HAP-1 (cell line): Measurements from ENCODE around the gene TMEM150B.

Source experiments
- DNase-seq, 2 experiments: peaks; one replicate each; pipeline ENCODE4 v3.0.0-alpha.2; 2016 to 2020; ENCODE audit warnings: low spot score in 2 of 2
- H3K27me3 ChIP-seq: fragments of 250-450 bp; sonication (Bioruptor Pico); 2 replicates; pipeline ENCODE4 v1.5.1; 2020; ENCODE audit warnings: low read depth, mild to moderate bottlenecking, moderate library complexity
- H3K36me3 ChIP-seq: fragments of 250-450 bp; sonication (Bioruptor Pico); replicated peaks from 2 replicates; pipeline ENCODE4 v1.5.1; 2020; ENCODE audit warnings: mild to moderate bottlenecking
- H3K4me1 ChIP-seq: fragments of 250-450 bp; sonication (Bioruptor Pico); 2 replicates; pipeline ENCODE4 v1.5.1; 2020; ENCODE audit warnings: mild to moderate bottlenecking
- H3K4me3 ChIP-seq: fragments of 250-450 bp; sonication (Bioruptor Pico); 2 replicates; pipeline ENCODE4 v1.5.1; 2020; ENCODE audit warnings: mild to moderate bottlenecking, moderate library complexity
- H3K9me3 ChIP-seq: fragments of 250-450 bp; sonication (Bioruptor Pico); 2 replicates; pipeline ENCODE4 v1.5.1; 2020; ENCODE audit warnings: mild to moderate bottlenecking, moderate library complexity
- in situ Hi-C: fragments of 300-500 bp; cut with MboI; formaldehyde crosslinking; loops from 3 replicates; pipeline ENCODE4 v1.14.3; 2020; ENCODE audit warnings: low sequenced_read_pairs, inconsistent platforms, mixed read lengths

Gene TMEM150B

DNA sequence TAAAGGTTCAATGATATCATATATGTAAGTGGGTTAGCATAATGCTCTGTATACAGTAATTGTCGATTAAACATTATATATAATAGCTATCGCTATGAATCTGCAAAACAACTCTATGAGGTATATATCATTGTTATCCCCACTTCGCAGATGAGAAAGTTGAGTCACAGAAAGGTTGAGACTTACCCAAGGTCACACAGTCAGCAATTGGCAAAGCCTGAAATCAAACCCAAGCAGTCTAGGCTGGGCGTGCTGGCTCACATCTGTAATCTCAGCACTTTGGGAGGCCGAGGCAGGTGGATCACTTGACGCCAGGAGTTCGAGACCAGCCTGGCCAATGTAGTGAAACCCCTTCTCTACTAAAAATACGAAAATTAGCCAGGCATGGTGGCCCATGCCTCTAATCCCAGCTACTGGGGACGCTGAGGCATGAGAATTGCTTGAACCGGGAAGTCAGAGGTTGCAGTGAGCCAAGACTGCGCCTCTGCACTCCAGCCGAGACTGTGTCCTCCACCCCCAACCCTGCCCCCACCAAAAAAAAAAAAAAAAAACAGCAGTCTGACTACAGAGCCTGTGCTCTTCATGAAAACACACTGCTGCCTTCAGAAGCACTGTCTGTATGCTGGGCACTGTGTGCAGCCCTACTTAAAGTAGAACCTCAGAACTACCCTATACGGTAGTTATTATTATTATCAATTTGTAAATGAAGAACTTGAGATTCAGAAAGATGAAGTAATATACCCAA, 46.6 kb downstream of the TMEM150B start:
- no peaks in the 10 kb centered on the region for H3K9me3 ChIP-seq
- in situ Hi-C loops = no loop called here
- peaks cover 4% of the 10 kb centered on the region for H3K4me1 ChIP-seq
- no peaks in the 10 kb centered on the region for H3K27me3 ChIP-seq
- DNase-seq = no peak
- H3K4me3 ChIP-seq = no peak overlapping the region; the same call in 1 of the 2 replicates
- peaks cover 5% of the 10 kb centered on the region; the same call in 1 of the 2 replicates for H3K36me3 ChIP-seq

DNA sequence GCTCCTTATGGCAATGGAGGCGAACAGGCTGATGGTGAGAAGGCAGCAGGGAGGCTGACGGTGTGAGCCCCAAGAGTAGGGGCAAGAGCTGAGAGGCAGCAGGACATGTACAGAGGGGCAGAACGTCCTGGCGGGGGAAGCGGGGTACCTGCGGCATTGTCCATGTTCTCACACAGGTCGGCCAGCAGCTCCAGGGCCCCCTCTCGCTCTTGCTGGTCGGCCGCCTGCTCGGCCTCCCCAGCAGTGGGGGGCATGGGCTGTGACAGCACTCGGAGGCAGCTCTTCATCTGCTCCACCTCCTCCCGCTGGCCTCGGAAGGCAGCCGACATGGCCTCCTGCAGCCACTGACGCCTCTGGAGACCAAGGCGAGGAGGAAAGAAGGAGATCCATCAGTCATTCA, 47.6 kb downstream of the TMEM150B start:
- no peaks in the 10 kb centered on the region for H3K27me3 ChIP-seq
- peaks cover 4% of the 10 kb centered on the region for H3K4me1 ChIP-seq
- in situ Hi-C loops = no loop called here
- H3K9me3 ChIP-seq = no peaks in the 10 kb centered on the region
- no peak overlapping the region for H3K4me3 ChIP-seq
- DNase-seq = no peak
- H3K36me3 ChIP-seq = peaks cover 5% of the 10 kb centered on the region; the same call in 1 of the 2 replicates

DNA sequence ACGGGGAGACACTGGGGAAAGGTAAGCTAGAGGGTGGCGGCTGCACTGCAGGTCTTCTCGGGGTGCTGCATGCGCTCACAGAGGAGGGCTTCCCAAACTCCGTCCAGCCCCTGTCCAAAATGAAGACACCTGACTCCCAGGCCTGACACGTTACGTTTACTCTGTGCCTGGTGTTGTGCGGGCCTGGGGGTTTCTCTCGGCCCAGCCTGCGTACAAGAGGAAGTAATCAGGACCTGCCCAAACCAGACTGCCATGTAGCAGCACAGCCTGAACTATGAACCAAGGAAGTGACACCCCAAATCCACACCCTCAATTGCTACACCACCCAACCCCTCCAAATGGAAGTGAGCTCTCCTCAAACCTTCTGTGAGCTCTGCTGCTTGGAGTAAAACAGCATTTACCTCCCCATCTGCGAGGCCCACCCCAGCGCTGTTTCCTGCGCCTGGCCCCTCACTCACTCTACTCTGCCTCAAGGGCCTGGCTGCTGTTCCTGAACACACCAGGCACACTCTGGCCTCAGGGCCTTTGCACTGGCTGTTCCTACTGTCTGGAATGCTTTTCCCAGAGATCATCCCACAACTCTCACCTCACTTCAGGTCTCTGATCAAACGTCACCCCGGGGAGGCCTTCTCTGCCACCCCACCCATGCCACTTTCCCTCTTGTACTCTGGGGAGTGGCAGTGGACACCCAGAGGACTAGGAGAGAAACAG, 48.3 kb downstream of the TMEM150B start:
- H3K4me1 ChIP-seq = peaks cover 4% of the 10 kb centered on the region
- in situ Hi-C loops = no loop called here
- peaks cover 5% of the 10 kb centered on the region; the same call in 1 of the 2 replicates for H3K36me3 ChIP-seq
- H3K9me3 ChIP-seq = no peaks in the 10 kb centered on the region
- no peaks in the 10 kb centered on the region for H3K27me3 ChIP-seq
- DNase-seq = no peak
- H3K4me3 ChIP-seq = no peak overlapping the region

GRCh38 chr19:55275851-55276719, 49.1 kb downstream of the TMEM150B start:
- H3K4me3 ChIP-seq = no peak overlapping the region
- in situ Hi-C loops = no loop called here
- H3K9me3 ChIP-seq = no peaks in the 10 kb centered on the region
- no peaks in the 10 kb centered on the region for H3K27me3 ChIP-seq
- H3K36me3 ChIP-seq = peaks cover 5% of the 10 kb centered on the region; the same call in 1 of the 2 replicates
- peaks cover 4% of the 10 kb centered on the region for H3K4me1 ChIP-seq
- no peak for DNase-seq

GRCh38 chr19:55273978-55274707, 51.0 kb downstream of the TMEM150B start:
- no peaks in the 10 kb centered on the region for H3K27me3 ChIP-seq
- peaks cover 5% of the 10 kb centered on the region; the same call in 1 of the 2 replicates for H3K36me3 ChIP-seq
- in situ Hi-C loops = no loop called here
- DNase-seq = no peak
- no peaks in the 10 kb centered on the region for H3K9me3 ChIP-seq
- no peak overlapping the region for H3K4me3 ChIP-seq
- no peaks in the 10 kb centered on the region; the same call in 1 of the 2 replicates for H3K4me1 ChIP-seq

GRCh38 chr19:55272142-55272541, 53.0 kb downstream of the TMEM150B start:
- no peaks in the 10 kb centered on the region for H3K27me3 ChIP-seq
- DNase-seq = no peak
- no peaks in the 10 kb centered on the region for H3K4me1 ChIP-seq
- no peak overlapping the region for H3K4me3 ChIP-seq
- no peaks in the 10 kb centered on the region for H3K9me3 ChIP-seq
- in situ Hi-C loops = no loop called here
- peaks cover under 1% of the 10 kb centered on the region; the same call in 1 of the 2 replicates for H3K36me3 ChIP-seq

DNA sequence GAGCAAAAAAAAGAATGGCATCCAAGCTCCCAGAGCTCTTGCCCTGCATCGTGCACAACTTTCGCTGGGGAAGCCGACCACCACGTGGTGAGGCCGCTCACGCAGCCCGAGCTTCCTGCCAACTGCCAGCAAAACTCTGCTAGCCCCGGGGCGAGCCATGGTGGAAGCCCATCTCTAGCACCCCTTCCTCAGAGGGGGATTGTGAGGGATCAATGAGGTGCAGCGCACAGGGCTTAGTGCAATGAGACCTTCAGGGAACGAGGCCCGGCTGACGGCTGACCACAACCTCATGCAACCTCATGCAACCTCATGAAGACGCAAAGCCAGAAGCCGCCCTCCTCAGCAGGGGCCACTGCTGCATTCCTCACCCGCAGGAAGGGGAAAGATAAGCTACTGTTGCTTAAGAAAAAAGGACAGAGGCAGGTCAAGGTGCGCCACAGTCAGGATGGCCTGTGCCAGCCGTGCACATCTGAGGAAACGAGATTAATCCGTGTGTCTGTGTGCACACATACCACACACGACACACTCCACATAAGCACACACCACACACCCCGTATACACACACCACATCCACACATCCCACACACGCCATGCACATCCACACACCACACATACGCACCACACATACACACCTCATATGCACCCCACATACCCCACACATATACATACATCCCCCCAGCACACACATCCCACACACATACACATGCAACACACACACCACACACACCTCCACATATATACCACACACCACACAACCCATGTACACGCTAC, 54.8 kb downstream of the TMEM150B start:
- no peaks in the 10 kb centered on the region for H3K27me3 ChIP-seq
- H3K36me3 ChIP-seq = no peaks in the 10 kb centered on the region; the same call in 1 of the 2 replicates
- DNase-seq = no peak
- H3K4me1 ChIP-seq = no peaks in the 10 kb centered on the region
- in situ Hi-C loops = no loop called here
- no peak overlapping the region for H3K4me3 ChIP-seq
- H3K9me3 ChIP-seq = no peaks in the 10 kb centered on the region

DNA sequence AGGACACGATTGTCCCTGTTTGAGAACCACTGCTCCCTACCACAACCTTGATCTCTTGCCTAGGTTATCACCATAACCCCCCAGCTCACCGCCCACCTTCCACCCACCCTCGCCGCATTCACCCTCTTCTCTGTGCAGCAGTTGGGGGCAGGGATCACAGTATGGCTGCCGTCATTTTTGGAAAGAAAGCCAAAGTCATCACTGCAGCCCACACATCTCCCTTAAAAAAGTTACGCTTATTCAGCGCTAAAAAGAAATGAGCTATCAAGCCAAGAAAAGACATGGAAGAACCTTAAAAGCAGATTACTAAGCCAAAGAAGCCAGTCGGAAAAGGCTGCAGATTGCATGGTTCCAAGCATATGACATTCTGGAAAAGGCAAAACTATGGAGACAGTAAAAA, 55.8 kb downstream of the TMEM150B start:
- H3K27me3 ChIP-seq = no peaks in the 10 kb centered on the region
- no peaks in the 10 kb centered on the region for H3K4me1 ChIP-seq
- no peak overlapping the region for H3K4me3 ChIP-seq
- in situ Hi-C loops = no loop called here
- no peak for DNase-seq
- H3K36me3 ChIP-seq = no peaks in the 10 kb centered on the region; the same call in 1 of the 2 replicates
- H3K9me3 ChIP-seq = no peaks in the 10 kb centered on the region

GRCh38 chr19:55266840-55267239, 58.3 kb downstream of the TMEM150B start:
- H3K27me3 ChIP-seq = no peaks in the 10 kb centered on the region
- in situ Hi-C loops = no loop called here
- H3K36me3 ChIP-seq = no peaks in the 10 kb centered on the region; the same call in 1 of the 2 replicates
- DNase-seq = no peak
- H3K4me1 ChIP-seq = no peaks in the 10 kb centered on the region
- no peaks in the 10 kb centered on the region for H3K9me3 ChIP-seq
- no peak overlapping the region for H3K4me3 ChIP-seq

DNA sequence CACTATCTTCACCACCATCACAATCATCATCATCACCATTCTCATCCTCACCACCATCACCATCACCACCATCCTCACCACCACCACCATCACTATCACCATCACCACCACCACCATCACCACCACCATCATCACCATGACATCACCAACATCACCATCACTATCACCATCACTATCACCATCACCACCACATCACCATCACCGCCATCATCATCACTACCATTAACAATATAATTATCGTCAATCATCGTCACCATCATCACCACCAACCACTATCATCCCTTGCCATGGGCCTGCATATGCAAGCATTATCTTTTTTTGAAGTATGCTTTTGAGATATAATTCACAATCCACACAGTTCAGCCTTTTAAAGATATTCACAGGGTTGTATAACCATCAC, 58.7 kb downstream of the TMEM150B start:
- Histone ChIP-seq H3K27me3 (no peaks in the 10 kb centered on the region), H3K9me3 (no peaks in the 10 kb centered on the region), H3K4me1 (no peaks in the 10 kb centered on the region), H3K36me3 (no peaks in the 10 kb centered on the region; the same call in 1 of the 2 replicates), H3K4me3 (no peak overlapping the region)
- in situ Hi-C loops = no loop called here
- no peak for DNase-seq

GRCh38 chr19:55265723-55266386, 59.3 kb downstream of the TMEM150B start:
- no peak for DNase-seq
- no peaks in the 10 kb centered on the region for H3K4me1 ChIP-seq
- H3K27me3 ChIP-seq = no peaks in the 10 kb centered on the region
- no peak overlapping the region for H3K4me3 ChIP-seq
- in situ Hi-C loops = no loop called here
- no peaks in the 10 kb centered on the region; the same call in 1 of the 2 replicates for H3K36me3 ChIP-seq
- no peaks in the 10 kb centered on the region for H3K9me3 ChIP-seq

GRCh38 chr19:55265173-55265572, 60.0 kb downstream of the TMEM150B start:
- no peak for DNase-seq
- no peaks in the 10 kb centered on the region for H3K4me1 ChIP-seq
- H3K36me3 ChIP-seq = no peaks in the 10 kb centered on the region; the same call in 1 of the 2 replicates
- no peak overlapping the region for H3K4me3 ChIP-seq
- in situ Hi-C loops = no loop called here
- H3K9me3 ChIP-seq = no peaks in the 10 kb centered on the region
- H3K27me3 ChIP-seq = no peaks in the 10 kb centered on the region
